Stimulated activated naive CD4-positive, alpha-beta T cell treated with Interleukin-2 at 50 U/mL for 16 hours (primary cell): Measurements from ENCODE around the gene KDM5C.

Experiments
- DNase-seq: peaks from one replicate; lab custom pipeline; 2025; lab: John Stamatoyannopoulos, UW

Gene KDM5C

DNA sequence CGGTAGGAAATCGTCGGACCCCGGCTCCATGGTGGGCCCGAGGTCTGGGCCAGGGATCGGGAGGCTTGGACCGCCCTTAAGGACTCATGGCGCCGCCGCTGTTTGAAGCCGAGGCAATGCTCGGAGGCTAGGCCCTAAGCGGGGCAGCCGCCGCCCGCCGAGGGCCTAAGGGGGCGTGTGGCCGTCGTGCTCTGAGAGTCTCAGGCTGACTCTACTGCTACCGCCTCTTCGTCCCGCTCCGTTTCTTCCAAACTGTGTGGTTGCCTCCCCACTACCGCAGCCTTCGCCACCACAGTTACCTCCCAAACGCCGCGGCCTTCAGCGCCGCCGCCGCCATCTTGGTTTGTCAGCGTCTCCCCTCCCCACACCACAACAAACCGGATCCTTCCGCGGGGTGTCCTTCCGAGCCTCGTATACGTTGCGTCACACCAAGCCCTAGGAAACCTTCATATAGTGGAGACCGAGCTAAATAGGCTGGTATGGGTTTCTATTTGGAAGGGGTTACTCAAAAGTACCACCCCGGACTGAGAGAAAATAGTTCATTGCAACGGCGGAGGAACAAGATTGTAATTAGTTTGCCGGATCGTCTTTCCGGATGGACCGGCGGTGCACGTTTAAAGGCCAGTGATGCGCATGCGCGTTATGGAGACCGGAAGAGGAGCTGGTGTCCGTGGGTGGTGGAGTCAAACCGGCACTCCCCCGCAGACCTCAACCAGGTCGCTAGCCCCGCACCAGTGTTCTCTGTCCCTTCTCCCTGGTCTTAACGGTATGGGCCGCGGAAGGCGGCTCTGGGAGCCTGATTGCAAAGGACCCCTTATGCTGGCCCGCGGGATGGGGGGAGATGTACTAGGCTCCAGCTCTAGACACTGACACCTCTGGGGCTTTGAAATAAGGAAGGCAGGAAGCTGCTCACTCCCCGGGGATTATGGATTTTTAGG lies at the start of gene KDM5C:
KDM5C (minus strand) TSS at position 348 of the 938 bp plus-strand sequence; CDS start at position 30, 318 bp downstream.
- peak; percentile 84 for DNase-seq

DNA sequence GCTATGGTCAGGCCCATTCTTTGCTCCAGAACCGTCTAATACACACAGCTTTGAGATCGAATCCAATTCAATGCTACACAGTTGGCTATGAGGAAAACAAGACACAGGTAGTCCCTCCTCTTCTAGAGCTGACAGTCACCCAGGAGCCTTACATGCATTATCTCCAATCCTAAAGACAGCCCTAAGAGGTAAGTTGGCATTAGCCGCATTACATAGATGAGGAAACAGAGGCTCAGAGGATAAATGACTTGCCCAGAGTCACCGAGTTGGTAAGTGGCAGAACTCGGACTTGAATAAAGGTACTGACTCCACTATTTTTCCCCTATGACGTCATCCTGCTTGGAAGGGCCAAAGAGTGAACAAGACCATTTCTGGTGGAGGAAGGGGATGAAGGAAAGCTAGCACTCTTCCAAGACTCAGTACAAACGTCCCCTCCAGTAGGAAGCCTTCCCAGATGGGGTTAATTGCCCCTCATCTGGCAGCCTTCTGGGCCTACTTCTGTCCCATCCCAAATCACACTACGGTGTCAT lies 47.9 kb upstream of the KDM5C start:
- DNase-seq = no peak

DNA sequence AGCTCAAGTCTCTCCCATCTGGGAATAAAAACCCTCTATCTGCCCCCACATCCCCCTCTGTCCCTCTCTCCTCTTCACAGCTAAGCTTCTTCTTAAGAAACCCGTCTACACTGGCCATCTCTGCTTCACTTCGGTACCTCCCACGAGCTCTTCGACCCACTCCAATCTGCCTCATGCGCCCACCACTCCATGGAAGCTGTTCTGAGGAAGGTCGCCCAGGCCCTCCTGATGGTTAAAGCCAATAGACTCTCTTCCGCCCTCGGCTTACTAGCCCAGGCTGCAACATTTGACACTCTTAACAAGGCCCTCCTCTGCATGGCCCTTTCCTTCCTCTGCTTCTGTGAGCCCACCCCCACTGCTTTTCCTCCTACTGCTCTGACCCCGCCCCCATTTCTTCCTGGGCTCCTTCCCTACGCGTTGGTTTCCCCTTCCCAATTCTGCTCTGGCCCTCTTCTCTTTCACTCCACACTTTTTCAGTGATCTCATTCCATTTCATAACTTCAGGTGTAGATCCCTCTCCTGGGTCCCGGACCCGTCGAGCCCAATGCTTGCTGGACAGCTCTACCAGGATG lies 44.6 kb upstream of the KDM5C start:
- no peak for DNase-seq

DNA sequence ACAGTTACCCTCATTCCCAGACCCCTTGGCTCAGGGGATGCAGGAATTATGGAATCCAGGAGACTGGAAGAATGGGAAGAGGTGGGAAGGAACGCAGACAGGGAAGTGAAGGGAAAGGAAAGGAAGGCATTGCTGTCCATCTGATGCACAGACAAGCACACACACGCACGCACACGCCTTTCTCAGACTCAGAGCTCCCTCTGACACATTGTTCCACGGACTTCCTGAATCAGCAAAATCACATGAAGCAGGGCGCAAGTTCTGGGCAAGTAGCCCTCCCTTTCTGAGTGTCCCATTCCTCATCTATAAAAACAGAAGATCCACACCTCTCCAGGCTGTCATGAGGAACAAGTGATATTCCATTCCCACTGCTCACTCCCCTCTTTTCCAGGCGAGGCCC lies 43.2 kb upstream of the KDM5C start:
- no peak for DNase-seq

DNA sequence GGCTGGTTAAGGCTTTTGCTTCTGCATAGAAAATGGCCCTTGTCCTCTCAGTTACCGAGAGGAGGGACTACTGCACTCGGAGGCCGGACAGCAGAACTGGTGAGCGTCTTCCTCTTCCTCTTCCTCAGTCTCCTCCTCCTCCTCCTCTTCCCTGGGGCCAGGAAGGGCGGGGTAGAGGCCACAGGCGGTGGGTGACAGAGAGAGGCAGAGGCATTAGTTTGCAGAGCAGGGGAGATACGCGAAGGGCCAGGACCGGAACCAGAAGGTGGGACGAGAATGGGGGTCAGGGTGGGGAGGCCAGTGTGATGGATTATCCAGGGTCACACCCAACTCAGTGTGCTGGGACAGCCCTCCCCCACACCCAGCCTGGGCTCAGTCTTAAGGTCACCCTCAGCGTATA lies 41.9 kb upstream of the KDM5C start:
- DNase-seq = no peak

DNA sequence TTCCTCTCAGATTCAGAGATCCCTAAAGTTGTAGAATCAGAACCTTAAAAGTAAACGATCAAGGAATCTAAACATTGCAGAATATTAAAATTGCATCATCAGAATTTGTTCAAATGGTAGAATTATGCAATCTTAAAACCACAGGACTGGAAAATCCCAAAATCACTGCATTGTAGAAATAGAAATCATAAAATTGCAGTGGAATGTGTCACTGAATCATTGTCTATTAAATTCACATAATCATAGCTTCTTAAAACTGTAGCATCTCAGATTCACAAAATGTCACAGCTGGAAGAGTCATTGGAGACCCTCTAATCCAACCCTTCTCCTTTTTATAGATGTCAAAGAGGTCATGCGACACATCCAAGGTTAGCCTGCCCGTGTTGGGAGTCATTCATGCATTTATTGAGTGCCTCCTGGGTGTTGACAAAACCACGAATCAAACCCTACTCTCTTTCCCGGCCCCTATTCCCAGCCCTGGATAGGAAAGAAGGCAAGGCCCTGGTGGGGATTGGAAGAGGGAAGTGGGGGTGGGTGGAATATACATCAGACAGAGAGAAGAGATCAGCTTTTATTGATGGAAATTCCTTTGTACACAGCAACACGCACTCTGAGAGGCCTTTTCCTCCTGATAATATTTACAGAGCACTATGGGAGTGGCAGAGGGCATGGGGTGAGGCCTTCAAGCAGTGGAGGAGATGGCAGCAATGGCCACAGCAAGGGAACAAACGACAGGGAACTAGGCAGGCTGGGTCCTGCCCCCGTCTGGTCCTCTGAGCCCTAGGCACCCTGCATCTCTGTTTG lies 41.0 kb upstream of the KDM5C start:
- DNase-seq = no peak

DNA sequence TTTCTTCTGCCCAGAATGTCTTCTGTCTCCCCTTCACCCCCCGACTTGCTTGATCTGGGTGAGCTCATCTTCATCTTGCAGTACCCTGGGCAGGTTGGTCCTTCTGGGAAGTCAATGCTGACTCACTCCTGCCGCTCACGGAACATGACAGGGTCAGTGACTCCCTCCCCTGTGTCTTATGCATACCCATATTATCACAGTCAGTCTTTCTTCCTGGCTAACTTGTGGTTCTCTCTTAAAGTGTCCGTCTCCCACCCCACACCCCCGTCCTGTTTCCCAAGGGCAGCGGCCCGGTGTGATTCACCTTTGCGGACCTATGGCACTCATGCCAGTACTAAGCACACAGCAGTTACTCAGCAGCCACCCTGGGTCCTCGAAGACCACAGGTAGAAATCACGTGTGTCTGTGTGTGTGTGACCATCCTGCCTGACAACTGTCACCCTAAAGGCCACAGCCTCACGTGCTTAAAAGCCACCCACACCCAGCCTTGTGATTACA lies 38.6 kb upstream of the KDM5C start:
- DNase-seq = peak; percentile 7

DNA sequence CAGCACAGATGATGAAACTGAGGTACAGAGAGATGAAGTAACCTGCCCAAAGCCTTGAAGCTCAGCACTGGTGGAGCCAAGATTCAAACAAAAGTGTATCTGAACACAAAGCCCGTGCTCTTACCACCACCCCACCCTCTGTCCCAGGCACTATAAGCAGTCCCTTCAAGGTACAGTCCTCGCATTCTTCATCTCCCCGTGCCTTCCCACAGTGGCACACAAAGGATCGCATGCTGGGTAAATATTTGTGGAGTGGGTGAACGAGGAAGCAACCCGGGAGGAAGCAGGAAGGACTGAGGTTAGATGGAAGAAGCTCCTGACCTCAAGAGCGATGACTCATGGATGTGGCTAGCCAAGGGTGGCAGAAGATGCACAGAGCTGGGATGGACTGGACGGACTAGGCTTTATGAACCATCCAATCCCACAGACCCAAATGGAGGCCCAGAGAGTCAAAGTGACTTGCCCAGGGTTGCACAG lies 37.9 kb upstream of the KDM5C start:
- no peak for DNase-seq

DNA sequence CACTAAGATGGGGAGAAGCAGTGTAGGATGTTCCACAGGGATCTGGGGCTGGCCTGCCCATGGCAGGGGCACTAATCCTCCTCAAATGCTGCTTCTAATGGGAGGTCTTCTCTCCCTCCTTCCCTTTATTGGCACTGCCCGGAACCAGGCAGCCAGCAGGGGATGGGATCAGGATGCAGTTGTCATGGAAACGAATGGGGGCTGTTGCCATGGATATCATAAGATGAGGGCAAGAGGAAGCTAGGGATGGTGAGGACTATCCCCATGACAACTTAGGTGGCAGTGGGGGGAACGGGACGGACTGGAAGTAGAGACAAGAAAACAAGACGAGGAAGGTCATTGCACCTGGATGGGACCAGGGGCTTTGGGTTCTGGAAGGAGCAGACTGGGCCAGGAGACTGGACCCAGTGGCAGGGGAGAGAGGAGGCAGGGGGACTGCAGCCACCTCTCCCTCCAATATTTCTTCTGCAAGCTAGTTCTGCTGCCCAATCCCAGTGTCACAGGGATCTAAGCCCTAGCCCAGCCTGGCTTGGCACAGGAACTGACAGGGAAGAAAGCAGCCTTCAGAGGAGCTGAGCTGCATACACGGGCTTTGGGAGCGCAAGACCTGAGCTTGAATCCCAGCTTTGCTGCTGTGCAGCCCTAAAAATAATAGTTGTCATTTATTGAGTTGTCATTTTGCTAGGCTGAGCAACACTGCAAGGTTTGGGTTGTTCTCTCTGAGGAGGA lies 37.3 kb upstream of the KDM5C start:
- no peak for DNase-seq

DNA sequence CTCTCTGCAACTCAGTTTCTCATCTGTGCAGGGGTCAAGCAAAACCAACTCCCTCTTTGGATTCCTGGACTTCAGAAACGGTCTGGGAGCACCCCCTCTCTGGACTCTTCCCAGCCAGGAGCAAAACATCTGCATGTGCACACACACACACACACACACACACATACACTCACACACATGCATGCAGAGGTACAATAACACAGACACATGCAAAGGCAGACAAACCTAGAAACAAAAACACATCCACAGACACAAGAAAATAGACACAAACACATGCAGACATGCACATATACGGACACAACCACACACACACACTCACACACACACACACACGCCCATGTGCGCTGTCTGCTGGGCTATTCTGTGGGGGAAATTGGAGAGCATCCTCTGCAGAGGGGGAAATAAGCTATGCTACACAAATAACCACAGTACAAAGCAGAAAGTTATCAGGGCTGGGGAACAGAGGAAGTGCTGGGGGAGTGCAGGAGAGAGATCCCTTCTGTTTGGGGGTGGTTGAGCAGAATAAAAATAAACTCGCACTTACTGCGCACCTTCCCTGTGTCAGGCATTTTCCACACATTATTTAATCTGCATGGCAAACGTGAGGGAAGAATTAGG lies 36.5 kb upstream of the KDM5C start:
- no peak for DNase-seq

DNA sequence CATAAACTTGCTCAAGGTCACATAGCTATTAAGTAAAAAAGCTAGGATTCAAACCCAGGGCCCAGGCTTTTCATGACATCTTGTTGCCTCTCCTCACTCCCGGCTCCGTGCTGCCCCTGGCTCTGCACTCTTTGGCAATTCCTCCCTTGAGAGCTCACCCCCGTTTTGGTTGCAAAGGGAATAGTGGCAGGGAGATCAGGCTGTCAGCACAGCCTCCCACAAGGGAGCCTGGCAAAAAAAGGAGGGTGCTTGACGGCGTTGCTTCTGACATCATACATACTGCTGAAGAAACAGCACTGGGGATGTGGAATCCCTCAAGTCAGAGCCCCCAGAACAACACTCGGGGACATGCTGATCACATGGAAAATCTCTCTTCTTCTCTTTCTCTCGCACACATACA lies 35.8 kb upstream of the KDM5C start:
- no peak for DNase-seq

DNA sequence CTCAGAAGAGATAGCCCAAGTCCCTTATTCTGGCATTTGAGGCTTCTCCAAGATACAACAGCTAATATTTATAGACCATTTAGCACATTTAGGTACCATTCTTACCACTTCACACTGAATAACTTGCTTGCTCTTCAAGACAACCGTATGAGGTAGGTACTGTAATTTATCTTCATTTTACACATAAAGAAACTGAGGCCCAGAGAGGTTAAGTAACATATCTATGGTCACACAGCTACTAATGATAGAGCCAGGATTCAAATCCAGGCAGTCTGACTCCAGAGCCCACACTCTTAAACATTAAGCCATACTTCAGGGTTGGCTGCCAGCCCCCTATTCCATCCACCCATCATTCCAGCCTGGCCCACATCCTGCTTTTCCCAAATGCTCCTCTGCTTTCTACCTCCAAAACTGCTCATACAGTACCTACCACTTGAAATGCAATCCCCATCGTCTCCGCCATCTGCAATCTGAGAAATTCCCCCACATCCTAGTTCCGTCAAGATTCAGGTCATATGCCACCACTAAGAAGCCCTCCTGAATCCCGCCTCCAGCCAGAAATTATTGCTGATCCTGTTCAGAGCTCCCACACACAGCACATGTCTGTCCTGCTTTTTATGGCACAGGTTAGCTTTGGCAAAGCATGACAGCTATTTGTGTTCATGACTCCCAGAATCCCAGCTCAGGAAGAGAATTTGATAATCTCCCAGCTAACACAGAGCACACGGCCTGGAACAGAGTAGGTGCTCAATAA lies 32.8 kb upstream of the KDM5C start:
- no peak for DNase-seq

DNA sequence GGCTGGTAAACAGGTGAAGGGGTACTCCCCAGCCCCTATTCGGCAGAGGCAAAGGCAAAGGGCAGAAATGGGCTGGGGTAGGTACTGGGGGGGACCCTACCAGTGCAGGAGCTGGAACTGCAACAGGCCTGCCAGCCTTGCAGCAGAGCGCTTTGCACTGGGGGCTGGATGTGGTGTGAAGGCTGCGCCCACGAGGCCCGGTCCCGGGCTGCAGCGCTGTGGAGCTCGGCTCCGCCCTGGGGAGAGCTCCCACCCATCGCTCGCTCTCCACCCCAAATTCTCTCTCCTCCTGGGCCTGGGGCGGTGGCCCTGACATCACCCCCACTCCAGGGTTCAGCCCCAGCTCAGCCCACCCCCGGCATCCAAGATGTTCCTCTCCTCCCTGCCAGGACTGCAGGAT lies 32.2 kb upstream of the KDM5C start:
- no peak for DNase-seq

DNA sequence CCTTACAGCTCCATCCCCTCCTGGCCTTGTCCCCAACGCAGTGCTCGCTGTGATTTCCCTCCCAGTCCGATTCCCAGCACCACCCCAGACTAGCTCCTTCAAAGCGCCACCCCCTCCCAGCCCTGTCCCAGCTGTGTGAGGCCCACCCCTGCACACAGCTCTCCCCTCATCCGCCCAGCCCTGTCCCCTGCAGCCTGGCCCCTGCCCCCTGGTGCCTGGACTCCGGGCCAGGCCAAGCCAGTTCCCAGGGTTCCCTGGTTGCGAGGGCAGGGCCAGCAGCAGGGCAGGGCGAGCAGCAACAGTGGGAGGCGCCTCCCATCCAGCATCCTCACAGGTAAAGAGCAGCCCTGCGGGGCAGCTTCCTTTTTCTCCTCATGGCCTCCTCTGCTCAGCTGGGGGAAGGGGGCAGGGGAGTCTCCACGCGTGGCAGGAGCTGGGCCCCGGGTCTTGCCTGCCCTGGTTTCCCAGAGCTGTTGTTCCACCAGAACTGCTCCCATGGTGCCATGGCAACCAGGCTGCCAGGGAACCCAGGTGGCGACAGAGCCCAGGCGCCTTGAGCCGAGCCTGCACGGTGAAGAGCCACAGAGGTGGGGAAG lies 31.5 kb upstream of the KDM5C start:
- DNase-seq = no peak

DNA sequence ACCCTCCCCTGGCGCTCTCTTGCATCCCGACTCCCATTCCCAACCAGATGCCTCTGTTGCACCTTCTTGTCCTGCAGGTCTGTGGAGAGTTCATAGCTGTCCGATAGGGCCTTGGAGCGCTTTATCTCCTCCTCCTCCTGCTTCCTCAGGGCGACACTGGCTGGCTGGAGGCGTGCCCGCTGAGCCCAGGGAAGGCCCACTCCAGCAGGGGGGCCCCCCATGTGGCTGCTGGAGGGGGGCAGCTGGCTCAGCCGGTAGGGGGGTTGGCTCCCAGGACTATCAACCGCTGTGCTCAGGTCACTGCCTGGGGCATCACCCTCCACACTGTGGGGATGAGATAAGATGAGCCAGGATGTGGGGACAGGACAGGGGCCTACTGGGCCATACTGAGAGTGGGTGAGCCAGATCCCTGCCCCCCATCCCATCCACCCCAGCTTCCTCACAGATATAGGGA lies 30.8 kb upstream of the KDM5C start:
- no peak for DNase-seq

DNA sequence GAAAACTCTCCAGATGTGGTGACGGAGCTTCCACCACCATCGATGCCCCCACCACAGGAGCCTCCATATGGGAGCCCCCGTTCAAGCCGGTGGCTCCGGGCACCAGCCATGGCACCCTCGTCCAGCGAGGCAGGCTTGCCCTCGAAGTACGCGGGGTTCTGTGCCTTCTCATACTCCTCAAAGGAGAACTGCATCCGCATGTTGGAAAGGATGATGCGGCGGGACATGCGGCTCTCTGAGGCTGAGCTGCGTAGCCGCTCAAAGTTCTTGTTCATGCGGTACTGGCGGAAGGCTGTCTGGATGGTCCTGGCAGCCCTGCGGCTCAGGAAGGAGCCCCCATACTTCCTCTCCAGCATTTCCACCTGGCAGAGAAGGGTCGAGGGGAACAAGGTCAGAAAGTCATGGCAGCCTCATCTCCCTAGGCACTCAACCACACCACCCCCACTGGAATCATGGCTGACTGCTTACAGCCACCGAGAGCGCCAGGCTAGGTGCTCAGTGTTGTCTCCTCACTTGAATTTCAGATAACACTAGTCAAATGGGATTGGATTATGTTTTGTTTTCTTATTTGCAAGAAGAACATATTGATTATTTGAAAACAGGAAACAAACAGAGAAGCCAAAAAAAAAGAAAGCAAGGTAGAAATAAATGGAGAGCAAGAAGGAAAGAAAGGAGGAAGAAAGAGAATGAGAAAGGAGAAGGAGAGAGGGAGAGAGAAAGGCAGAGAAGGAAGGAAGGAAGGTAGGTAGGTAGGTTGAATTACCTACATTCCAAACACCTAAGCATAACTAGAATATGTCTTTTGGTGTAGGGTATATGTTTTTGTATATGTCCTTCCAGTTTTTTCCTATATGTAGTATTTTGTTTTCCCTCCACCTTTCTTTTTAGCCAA lies 29.8 kb upstream of the KDM5C start:
- DNase-seq = no peak

DNA sequence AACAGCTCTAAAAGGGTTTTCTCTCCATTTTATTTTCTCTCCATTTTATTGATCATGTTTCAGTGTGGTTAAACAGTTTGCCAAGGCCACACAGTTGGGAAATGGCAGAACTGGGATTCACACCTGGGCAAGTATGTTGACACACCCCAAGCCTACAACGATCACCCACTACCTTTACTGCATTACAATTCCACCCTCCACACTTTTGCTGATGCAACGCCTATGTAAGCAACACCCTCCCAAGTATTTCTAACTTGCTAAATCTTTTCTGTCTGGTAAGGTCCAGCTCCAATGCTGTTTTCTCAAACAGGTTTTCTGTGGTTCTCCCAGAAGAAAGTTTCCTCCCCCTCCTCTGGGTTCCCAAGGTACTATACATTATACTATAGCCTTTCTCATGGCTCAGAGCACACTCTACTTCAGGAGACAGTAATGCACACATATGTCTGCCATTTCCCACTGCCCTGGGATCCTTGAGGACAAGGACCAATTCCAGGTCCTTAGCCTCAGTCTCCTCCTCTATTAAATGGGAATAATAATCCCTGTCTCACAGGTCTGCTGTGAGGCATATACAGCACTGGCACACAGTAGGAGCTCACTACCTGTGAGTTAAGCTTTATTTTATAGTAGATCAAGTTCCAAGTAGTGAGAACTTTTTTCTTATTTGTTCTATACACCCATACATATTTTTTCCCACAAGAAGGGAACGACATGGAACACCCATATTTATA lies 28.4 kb upstream of the KDM5C start:
- DNase-seq = no peak

DNA sequence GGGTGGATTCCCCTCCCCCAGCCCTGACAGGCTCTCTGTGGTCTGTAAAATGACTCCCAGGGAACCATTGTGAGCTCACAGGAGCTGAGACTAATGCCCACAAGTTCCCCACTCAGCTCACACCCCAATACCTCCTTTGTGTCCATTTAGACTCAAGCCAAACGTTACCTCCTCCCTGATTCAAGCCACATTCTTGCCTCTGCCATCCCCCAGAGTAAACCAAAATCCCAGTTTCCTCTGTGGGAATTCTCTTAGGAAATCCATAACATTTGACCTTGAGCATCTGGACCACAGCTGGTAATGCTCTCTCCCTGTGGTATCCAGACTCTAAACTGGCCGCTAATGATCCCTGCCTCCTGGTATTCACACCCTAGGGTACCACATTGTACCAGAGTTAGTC lies 26.3 kb upstream of the KDM5C start:
- no peak for DNase-seq
